ENCODE measurements around the gene ADCYAP1R1. TPM values are rescaled to one million over a fixed set of nuclear protein-coding genes. Genes with fewer than 3 reads are reported as not detected.

ADCYAP1R1 gene
- total RNA-seq, 1 experiment from 2014 or later: 0.12 TPM

Other genes with a start within 250 kb of the ADCYAP1R1 start
- 2.0 TPM for gene AQP1, start 140.5 kb upstream of the ADCYAP1R1 start, total RNA-seq (2021; ENCODE audit: unreplicated experiment)
- gene GHRHR, start 88.4 kb upstream of the ADCYAP1R1 start, total RNA-seq (2021; ENCODE audit: unreplicated experiment): not detected

All from HCT116 (cell line).